Activated CD4-positive, alpha-beta T cell treated with anti-CD3 and anti-CD28 coated beads, Interleukin-10, Interleukin-2, amounts not matched to agents 100 ng/mL and 50 ng/mL, durations not matched to agents 16 hours and 8 hours (primary cell): ENCODE data around the gene PRKAG2.
A peak's percentile ranks its signal among the peaks of the same experiment; 100 is the strongest.
"Not testable (repeated sequence)": the region's sequence is repeated elsewhere in the genome, so short reads cannot be mapped to it uniquely, and the experiment has no call there.

Experiments
- DNase-seq: peaks from one replicate; pipeline ENCODE4 v3.0.0-alpha.2; 2020

The PRKAG2 gene

GRCh38 chr7:151797667-151798307 lies 79.1 kb downstream of the PRKAG2 start:
- not testable (repeated sequence) for DNase-seq

- no peak for DNase-seq
These were observed 79.9 kb downstream of the PRKAG2 start for GRCh38 chr7:151796871-151797537.

DNA sequence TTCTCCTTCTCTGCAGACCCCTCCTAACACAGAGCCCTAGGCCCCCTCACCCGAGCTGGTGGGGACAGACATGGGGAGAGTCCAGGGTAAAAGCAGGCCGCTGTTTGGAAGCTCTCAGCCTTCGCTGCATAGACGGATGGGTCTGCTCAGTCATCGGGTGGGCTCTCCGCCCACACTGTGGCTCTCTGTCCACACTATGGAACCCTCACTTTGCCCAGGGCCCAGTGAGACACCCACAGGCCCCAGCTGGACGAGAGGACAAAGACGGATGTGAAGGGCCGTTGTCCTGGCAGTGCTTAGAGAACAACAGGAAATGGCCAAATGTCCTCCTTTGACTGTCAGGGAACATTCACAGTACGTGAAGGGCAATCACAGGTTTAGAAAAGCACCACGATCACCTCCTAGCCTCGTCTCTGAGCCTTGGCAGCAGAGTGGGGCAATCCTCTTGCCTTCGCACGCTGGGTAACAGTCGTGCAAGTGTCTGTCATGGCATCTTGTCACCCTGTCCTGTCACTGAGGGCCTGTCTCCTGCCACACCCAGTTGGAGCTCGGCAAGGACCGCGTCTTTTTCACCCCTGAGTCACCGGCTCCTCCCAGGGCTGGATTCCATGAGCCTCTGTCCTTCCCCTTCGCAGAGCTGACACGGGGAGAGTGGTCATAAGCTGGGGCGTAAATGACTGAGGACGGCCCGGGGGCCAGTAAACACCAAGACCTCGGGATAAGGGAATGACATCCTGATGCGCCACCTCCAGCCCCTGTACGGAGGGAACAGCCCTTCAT lies 80.6 kb downstream of the PRKAG2 start:
- no peak for DNase-seq

DNA sequence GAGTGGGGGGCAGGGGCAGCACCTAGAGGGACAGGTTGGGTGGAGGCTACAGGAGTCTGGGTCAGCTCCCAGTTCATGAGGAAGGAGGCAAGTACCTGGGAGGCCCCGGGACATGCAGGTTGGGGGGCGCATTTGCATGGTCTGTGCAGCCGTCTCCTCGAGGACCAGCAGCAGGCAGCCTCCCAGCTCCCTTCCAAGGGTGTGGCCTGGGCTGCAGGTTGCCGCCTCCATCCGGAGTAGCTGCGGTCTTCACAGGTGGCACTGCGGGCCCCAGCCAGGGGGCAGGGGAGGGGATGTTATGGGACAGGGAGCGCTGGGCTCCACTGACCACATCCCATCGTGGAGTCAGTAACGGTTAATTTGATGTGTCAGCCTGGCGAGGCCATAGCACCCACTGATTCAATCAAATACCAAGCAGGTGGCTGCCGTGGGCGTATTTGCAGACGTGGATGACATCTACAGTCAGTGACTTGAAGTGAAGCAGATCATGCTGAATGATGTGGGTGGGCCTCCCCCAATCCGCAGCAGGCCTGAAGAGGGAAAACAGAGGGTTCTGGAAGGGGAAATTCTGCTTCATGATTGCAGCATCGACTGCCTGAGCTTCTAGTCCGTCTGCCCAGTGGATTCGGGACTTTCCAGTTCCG lies 81.6 kb downstream of the PRKAG2 start:
- peak; percentile 90 for DNase-seq

GRCh38 chr7:151794508-151795167 lies 82.3 kb downstream of the PRKAG2 start:
- DNase-seq = no peak

- no peak for DNase-seq
These were observed 82.9 kb downstream of the PRKAG2 start for GRCh38 chr7:151793991-151794507.

DNA sequence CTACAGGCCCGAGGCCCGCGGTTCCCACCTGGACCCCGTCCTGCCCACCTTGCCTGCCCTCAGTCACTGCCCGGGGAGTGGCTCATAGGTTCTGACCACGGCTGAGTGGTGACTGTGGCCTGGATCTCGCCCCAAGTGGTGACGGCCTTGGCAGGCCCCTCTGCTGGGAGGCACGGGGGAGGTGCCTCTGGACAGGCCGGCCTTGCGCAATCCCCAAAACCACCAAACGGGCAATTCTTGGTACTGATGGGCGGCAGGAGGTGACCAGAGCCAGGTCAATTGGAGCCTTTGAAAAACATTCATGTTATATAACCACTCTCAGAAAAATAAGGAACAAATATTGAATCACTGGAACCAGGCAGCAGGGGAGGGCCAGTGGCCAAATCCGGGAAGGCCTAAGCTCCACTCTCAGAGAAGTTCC lies 83.4 kb downstream of the PRKAG2 start:
- DNase-seq = no peak

- no peak for DNase-seq
These were observed 84.3 kb downstream of the PRKAG2 start for GRCh38 chr7:151792636-151793035.

DNA sequence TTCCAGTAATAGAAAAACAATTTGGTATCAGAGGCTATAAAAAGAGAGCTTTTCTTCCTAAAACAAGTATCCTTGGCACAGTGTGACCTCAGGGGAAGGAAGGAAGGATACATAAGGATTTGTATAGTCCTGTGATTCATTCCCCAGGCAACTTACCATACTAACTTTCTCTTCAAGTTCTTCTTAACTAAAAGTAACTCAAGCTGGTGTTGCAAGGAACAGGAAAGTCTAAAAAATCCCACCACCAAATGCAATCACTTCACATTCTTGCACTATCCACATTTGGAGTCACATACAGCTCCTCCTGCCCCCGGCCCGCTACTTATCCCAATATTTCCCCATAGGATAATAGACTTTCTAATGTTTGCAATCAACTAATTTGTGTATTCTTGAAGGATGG lies 84.8 kb downstream of the PRKAG2 start:
- no peak for DNase-seq

DNA sequence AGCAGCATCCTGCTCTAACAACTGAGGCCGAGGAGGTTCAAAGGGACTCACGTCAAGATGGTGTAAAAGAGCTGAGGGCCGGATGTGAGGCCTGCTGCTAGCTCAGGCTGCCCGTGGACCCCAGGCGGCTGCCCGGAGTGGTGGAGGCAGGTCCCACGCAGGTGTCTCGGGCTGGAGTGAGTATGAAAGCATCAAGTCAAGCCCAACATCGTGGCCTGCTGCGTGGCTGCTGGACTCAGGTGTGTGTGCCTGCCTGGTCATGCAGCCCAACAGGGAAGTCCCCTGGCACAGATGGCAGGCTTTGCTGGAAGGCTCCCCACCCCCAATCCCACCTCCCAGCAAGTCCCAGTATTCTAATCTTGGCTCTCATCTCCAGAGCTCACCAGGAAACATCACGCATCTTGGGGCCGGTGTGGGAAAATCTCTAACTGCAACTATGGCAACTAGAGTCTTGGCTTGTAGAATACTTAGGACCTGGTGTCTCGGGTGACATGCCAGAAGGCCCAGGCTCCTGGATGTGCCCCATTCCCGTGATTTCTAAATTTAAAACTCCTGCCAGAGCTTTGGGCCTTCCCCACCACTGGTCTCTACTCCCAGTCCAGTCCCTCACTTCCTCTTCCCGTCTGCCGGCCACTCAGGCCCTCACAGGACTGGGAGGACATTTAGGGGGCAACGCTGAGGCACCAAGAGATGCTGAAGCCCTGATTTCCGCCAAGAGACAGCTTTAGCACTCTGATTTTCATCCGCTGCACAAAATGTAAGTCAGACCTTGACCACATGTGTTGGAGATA lies 85.9 kb downstream of the PRKAG2 start:
- no peak for DNase-seq

DNA sequence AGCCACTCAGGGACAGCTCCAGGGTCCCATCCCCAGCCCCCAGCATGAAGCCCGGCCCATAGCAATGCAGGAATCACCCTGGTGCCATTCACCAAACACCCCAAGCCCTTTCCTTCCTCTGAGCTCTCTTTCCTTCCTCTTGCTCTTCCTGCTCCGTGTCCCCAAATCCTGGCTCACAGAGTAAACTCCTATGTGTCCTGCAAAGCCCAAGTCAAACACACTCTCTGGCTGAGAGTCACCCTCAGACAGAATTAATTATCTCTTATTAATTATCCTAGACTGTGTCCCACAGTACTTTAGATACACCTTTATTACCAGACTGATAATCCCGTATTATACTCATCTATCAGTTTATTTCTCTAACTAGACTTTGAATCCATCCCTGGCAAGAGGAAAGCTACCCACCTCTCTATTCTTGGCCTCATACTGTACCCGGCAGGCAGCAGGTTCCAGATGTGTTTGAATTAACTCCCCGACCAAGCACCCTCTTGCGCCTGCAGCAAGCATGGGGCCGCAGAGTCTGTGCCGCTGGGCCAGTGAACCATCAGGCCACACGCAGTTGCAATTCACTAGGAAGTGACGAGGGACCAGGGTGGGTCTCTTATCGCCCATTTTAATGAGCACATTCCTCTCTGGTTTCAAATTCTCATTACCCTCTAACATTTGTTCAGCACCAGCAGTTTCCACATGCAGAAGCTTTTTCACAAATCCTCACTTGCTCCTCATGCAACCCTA lies 86.7 kb downstream of the PRKAG2 start:
- no peak for DNase-seq

DNA sequence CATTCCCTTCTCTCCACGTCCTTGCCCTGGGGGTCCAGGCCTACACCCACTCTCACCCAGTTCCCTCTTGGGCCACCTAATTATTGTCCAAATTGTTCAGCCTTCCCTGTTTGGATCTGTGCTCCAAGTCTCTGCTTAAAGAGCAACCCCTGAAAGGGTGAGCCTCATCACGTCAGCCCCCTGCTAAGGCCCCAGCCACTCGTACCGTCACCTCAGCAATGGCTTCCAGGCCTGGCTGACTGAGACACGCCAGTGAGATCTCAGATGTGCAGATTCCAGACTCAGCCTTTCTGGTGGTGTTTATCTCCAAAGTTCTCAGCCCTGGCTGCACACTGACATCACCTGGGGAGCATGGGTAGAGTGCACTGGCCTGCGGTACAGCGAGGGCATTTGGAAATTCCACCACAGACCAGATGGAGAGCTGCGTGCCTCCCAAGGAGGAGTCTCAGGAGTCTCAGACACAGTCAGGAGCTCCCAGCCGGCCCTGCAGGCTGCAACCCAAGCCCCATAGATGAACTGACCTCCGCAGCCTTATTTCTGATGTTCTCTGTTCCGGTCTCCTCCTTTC lies 87.5 kb downstream of the PRKAG2 start:
- no peak for DNase-seq

DNA sequence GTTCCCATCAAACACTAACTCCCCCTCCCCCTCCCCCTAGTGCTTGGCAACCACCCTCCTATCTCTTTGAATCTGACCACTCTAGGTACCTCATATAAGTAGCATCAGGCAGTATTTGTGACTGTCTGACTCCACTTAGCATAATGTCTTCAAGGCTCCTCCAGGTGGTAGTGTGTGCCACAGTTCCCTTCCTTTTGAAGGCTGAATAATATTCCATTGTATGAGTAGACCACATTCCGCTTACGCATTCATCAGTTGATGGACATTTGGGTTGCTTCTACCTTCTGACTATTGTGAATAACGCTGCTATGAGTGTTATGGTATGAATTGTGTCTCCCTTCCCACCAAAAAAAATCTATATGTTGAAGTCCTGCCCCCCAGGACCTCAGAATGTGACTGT lies 89.6 kb downstream of the PRKAG2 start:
- DNase-seq = no peak

GRCh38 chr7:151786936-151787335 lies 90.0 kb downstream of the PRKAG2 start:
- DNase-seq = no peak

GRCh38 chr7:151786241-151786640 lies 90.7 kb downstream of the PRKAG2 start:
- DNase-seq = no peak

GRCh38 chr7:151785681-151785965 lies 91.3 kb downstream of the PRKAG2 start:
- no peak for DNase-seq

DNA sequence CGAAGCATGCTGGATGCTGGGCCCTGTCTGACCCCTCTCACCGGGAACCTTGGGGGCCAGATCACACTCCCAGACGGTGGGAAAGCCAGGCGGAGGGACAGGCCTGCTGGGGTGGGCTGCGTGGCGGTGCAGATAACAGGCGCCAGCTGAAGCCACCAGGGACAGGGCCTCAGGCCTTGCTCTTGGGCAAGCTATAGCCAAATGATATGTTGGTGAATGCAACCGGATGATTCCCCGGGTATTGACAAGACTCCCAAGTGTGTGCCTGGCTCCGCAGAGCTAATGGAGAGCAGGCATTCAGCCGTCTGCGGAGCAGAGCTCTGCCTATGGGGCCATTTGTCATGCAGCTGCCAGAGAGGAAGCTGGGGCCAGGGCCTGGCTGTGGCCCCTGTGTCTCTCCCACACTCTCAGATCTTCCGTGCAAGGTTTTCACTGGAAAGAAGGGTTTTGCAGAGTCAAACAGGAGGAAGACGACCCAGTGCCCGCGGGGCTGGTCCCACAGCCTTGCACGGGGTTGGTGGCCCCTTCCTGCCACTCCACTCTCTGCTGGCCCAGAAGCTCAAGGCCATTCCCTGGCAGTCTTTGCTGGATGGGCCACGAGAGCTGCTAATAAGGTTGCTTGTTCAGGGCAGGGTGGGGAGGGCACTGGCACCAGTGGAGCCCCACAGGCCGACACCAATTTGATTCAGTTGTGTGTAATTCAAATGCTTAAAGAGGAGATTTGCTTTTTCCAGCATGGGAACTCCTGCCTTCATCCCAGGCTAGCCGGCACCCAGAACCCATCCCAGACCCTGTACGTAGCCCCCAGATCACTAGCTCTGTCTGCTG lies 91.8 kb downstream of the PRKAG2 start:
- no peak for DNase-seq

DNA sequence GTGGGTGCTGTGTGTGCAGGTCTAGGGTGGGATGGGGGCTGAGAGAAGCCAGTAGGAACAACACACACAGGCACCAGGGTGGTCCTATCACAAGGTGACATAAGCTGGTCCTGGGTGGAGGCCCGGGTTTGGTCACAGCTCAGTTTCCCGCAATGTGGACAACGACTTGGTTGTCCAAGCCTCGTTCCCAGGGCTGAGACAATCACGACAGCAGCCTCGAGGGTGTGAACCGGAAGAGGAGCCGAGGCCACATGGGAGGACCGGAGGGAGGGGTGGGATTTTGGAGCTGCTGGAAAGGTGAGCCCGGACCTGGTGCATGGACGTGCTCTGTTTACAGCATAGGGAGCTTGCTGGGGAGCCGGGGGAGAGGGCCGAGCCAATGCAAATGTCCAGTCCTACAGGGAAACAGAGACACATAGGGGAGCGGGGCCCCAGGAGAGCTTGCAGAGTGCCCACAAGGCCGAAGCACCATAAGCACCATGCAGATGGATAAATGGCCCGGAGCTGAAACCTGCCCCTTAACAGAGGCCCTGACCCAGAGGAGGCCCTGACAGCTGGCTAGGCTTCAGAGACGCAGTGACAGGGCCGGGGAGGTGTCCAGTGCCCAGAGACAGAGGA lies 92.8 kb downstream of the PRKAG2 start:
- no peak for DNase-seq

DNA sequence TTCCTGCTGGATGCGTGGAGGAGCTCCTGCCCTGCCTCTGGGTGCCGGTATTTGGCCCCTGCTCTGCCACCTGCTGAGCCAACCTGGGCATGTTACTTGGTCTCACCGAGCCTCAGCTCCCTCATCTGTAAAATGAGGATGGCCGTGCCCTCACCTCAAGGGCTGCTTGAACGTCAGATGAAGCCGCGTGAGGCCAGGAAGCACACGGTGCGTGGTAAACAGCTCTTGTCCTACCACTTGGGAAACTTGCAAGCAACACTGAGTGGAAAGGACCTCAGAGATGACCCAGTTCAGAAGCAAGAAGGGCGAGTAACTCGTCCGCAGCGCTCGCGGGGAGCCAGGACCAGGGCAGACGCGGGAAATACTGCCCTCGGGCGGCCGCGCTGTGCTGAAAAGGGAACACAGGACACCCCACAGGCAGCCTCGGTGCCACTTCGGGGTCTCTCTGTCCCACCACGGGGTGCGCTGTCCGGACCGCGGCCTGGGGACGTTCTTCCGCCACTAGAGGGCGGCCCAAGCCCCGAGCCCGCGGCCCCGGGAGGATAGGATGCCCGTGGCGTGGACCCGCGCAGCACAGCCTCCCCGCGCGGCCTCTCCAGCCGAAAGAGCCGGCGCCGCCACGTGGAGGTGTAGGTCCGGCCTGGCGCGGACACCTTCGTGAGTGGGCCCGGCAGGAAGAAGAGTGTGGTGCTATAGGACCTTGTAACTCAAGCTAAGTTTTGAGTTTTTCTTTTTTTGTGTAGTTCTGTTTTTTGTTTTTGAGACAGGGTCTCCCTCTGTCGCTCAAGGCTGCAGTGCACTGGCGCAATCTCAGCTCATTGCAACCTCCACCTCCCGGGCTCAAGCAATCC lies 94.1 kb downstream of the PRKAG2 start:
- peak; percentile 80 for DNase-seq
